Endodermal cell (in vitro differentiated cells): ENCODE measurements around the gene AHRR. TPM values are rescaled to one million over a fixed set of nuclear protein-coding genes. Genes with fewer than 3 reads are reported as not detected.

Experiments
- DNase-seq: peaks from one replicate; pipeline ENCODE4 v3.0.0-alpha.2; 2017
- H3K27ac ChIP-seq: 2 replicates; pipeline ENCODE4 v1.5.1; 2013; ENCODE audit warnings: mild to moderate bottlenecking, low read depth, low read length, moderate library complexity
- H3K27me3 ChIP-seq: 2 replicates; pipeline ENCODE4 v1.6.1; 2013; ENCODE audit warnings: mild to moderate bottlenecking, low read length, moderate library complexity; ENCODE audit not compliant: insufficient read depth, control insufficient read depth, poor library complexity, severe bottlenecking
- H3K36me3 ChIP-seq: 2 replicates; pipeline ENCODE4 v1.7.0; 2013; ENCODE audit warnings: mild to moderate bottlenecking, low read length, moderate library complexity; ENCODE audit not compliant: control insufficient read depth, insufficient read depth
- H3K4me1 ChIP-seq: one replicate; pipeline ENCODE4 v1.7.0; 2013; ENCODE audit warnings: low read length; ENCODE audit not compliant: control insufficient read depth, insufficient read depth
- H3K4me3 ChIP-seq: 2 replicates; pipeline ENCODE4 v1.5.1; 2013; ENCODE audit warnings: mild to moderate bottlenecking, low read length, moderate library complexity
- H3K9ac ChIP-seq: 2 replicates; pipeline ENCODE4 v1.6.1; 2013; ENCODE audit warnings: mild to moderate bottlenecking, low read length, moderate library complexity; ENCODE audit not compliant: poor library complexity, severe bottlenecking; ENCODE audit errors: extremely low read depth
- H3K9me3 ChIP-seq: 2 replicates; pipeline ENCODE4 v1.6.1; 2013; ENCODE audit warnings: mild to moderate bottlenecking, low read length, moderate library complexity; ENCODE audit not compliant: control insufficient read depth
- H3K27ac Mint-ChIP-seq: 2 replicates; pipeline ENCODE4 v1.8.0; 2020; ENCODE audit warnings: mixed read lengths
- H3K27me3 Mint-ChIP-seq: 2 replicates; pipeline ENCODE4 v1.8.0; 2021; ENCODE audit warnings: mild to moderate bottlenecking, mixed read lengths; ENCODE audit not compliant: insufficient read depth
- H3K36me3 Mint-ChIP-seq: 2 replicates; pipeline ENCODE4 v1.8.0; 2020; ENCODE audit warnings: low read depth, mixed read lengths
- H3K4me1 Mint-ChIP-seq: 2 replicates; pipeline ENCODE4 v1.8.0; 2020; ENCODE audit warnings: mixed read lengths
- H3K4me3 Mint-ChIP-seq: 2 replicates; pipeline ENCODE4 v1.8.0; 2020; ENCODE audit warnings: mild to moderate bottlenecking, moderate library complexity, mixed read lengths
- H3K9me3 Mint-ChIP-seq: 2 replicates; pipeline ENCODE4 v1.8.0; 2020; ENCODE audit warnings: mild to moderate bottlenecking, mixed read lengths
- WGBS, 2 experiments: methylation state at CpG; one replicate each; pipeline versions ENCODE4 v1.1.5 to v1.1.7; 2013; ENCODE audit warnings: missing lambda C conversion rate in 2 of 2, mixed read lengths in 1 of 2; ENCODE audit not compliant: insufficient coverage in 1 of 2, insufficient read length in 1 of 2; 5-methylcytosine and 5-hydroxymethylcytosine counted together
- total RNA-seq, 2 donors: library from RNA; stranded (reverse); fragmentation: NEBNext Ultra II Directional in 1 of 2; extraction: Animal tissue kit (Norgen Biotek cat#: 25700) in 1 of 2; gene quantifications; 2 replicates in 1 of 2; 3 replicates in 1 of 2; pipeline ENCODE4 v1.2.1, GENCODE V29; 2021
- TF ChIP-seq, protein P1 (sequence below): fragments of 200-600 bp; sonication (generic); conservative IDR thresholded peaks from 2 replicates; pipeline ENCODE4 v1.5.0; 2021; ENCODE audit warnings: antibody characterized with exemption, mild to moderate bottlenecking

AHRR gene
- total RNA-seq, 2 donors from 2014 or later = 1.4 to 2.0 TPM

DNA sequence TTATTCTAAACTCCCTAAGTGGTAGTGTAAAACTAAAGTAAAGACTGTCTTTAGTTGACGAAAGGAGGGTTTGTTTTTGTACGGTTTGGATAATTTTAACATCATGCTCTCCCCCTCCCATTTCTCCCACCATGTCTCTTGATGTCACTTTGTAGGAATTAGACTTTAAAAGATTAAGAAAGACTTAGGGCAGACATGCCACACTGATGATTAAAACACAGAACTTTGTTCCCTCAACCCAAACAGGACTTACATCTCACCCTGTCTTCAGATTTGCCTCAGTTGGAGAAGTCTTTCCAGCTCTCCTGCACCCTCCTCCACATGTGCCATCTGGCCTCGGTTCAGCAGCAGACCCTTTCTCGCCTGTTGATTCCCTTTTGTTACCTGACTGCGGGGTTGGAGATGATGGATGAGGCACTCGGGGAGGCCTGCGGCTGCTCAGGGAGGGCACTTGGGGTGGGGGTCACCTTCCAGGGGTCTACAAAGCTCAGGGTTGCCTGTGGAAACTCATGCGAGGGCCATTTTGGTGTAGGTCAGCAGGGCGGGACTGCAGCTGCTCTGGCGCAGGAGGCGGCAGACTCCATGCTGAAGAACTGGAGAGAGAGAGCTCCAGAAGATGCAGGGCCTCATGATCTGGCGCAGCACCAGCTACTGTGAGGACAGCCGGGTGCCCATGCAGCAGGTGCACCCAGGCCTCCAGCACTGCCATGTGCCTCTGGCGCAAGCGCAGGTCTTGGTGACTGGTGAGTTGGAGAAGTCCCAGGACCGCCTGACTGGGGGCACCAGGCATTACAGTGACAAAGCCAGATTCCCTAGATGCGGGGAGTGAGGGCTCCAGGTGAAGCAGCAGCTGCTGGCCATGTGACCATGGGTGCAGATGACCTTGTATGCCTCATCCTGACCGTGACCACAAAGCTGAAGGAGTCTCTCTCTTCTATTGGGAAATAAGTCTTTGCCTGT is 96.9 kb downstream of the AHRR start:
- no peaks in the 10 kb centered on the region for H3K9me3 ChIP-seq
- no peaks in the 10 kb centered on the region for H3K27me3 ChIP-seq
- Mint-ChIP-seq H3K4me3 (no peak overlapping the region), H3K27ac (no peak overlapping the region), H3K4me1 (peaks cover 7% of the 10 kb centered on the region), H3K27me3 (no peaks in the 10 kb centered on the region), H3K36me3 (no peaks in the 10 kb centered on the region), H3K9me3 (no peaks in the 10 kb centered on the region)
- H3K27ac ChIP-seq = peak overlapping the region; percentile 80
- 90 to 92% methylated on average over 9 to 16 of the region's 18 CpGs for WGBS, 2 experiments
- no peak overlapping the region for H3K9ac ChIP-seq
- H3K36me3 ChIP-seq = no peaks in the 10 kb centered on the region
- DNase-seq = peak; percentile 34
- peaks cover 7% of the 10 kb centered on the region for H3K4me1 ChIP-seq
- no peak overlapping the region for H3K4me3 ChIP-seq
- TF ChIP-seq, protein P1, sequence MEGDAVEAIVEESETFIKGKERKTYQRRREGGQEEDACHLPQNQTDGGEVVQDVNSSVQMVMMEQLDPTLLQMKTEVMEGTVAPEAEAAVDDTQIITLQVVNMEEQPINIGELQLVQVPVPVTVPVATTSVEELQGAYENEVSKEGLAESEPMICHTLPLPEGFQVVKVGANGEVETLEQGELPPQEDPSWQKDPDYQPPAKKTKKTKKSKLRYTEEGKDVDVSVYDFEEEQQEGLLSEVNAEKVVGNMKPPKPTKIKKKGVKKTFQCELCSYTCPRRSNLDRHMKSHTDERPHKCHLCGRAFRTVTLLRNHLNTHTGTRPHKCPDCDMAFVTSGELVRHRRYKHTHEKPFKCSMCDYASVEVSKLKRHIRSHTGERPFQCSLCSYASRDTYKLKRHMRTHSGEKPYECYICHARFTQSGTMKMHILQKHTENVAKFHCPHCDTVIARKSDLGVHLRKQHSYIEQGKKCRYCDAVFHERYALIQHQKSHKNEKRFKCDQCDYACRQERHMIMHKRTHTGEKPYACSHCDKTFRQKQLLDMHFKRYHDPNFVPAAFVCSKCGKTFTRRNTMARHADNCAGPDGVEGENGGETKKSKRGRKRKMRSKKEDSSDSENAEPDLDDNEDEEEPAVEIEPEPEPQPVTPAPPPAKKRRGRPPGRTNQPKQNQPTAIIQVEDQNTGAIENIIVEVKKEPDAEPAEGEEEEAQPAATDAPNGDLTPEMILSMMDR = no peak

DNA sequence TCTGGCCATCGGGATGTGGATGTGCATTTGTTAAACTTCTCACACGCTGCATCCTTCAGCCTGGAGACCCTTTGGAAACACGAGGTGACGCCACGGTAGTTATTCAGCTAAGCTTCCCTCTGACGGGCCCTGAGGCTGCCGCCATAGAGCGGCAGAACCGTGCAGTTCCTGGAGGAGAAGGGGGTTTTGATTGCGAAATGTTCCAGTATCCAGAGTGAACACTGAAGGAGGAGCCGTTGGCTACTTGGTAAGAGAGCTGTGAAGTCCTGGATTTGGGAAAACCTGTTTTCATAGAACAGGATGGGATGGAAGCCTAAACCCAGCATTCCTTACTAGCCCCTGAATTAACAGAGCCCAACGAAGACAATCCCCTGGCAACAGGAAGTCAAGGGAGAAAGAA is 98.5 kb downstream of the AHRR start:
- Mint-ChIP-seq H3K27ac (no peak overlapping the region), H3K9me3 (no peaks in the 10 kb centered on the region), H3K4me3 (no peak overlapping the region), H3K4me1 (peaks cover 4% of the 10 kb centered on the region), H3K36me3 (no peaks in the 10 kb centered on the region), H3K27me3 (no peaks in the 10 kb centered on the region)
- Histone ChIP-seq H3K4me3 (no peak overlapping the region), H3K36me3 (no peaks in the 10 kb centered on the region), H3K9ac (no peak overlapping the region), H3K27ac (no peak overlapping the region), H3K4me1 (peaks cover 5% of the 10 kb centered on the region), H3K9me3 (no peaks in the 10 kb centered on the region), H3K27me3 (no peaks in the 10 kb centered on the region)
- TF ChIP-seq, protein P1 = no peak
- DNase-seq = peak; percentile 33
- 90 to 94% methylated on average over 8 to 12 of the region's 12 CpGs for WGBS, 2 experiments

- peak; percentile 36 for DNase-seq
- H3K36me3 Mint-ChIP-seq = no peaks in the 10 kb centered on the region
- H3K4me3 ChIP-seq = no peak overlapping the region
- H3K27me3 ChIP-seq = no peaks in the 10 kb centered on the region
- H3K9ac ChIP-seq = no peak overlapping the region
- no peaks in the 10 kb centered on the region for H3K36me3 ChIP-seq
- no peak overlapping the region for H3K27ac Mint-ChIP-seq
- no peaks in the 10 kb centered on the region for H3K9me3 ChIP-seq
- TF ChIP-seq, protein P1 = no peak
- WGBS, 2 experiments = 93 to 96% methylated on average over 36 to 52 of the region's 52 CpGs
- H3K27me3 Mint-ChIP-seq = no peaks in the 10 kb centered on the region
- no peak overlapping the region for H3K27ac ChIP-seq
- no peak overlapping the region for H3K4me3 Mint-ChIP-seq
- H3K4me1 ChIP-seq = peaks cover 4% of the 10 kb centered on the region
- peaks cover 2% of the 10 kb centered on the region for H3K4me1 Mint-ChIP-seq
- H3K9me3 Mint-ChIP-seq = no peaks in the 10 kb centered on the region
Observed at GRCh38 chr5:420632-421286, 99.2 kb downstream of the AHRR start.
